OCI-LY1 (cell line): Measurements from ENCODE around the gene CDR2.

Experiments
- H2AFZ ChIP-seq: fragments of 200-600 bp; sonication (generic), shearing (Covaris generic); 2 replicates; pipeline ENCODE4 v1.6.0; 2014; ENCODE audit warnings: antibody characterized with exemption, mild to moderate bottlenecking, low read length
- H3F3A ChIP-seq: fragments of 200-600 bp; sonication (generic), shearing (Covaris generic); 2 replicates; pipeline ENCODE4 v1.6.0; 2014; ENCODE audit warnings: mild to moderate bottlenecking, antibody characterized with exemption, low read length, moderate library complexity; ENCODE audit not compliant: insufficient read depth
- H3K27ac ChIP-seq: fragments of 200-600 bp; sonication (generic); 2 replicates; pipeline ENCODE4 v1.5.1; 2014; ENCODE audit warnings: low read length, mixed run types, mild to moderate bottlenecking, low read depth; ENCODE audit not compliant: poor library complexity, severe bottlenecking
- H3K27me3 ChIP-seq: fragments of 200-600 bp; sonication (generic); 2 replicates; pipeline ENCODE4 v1.6.0; 2014; ENCODE audit warnings: antibody characterized with exemption, mild to moderate bottlenecking, low read length, moderate library complexity; ENCODE audit not compliant: insufficient read depth
- H3K36me3 ChIP-seq: fragments of 200-600 bp; sonication (generic); 2 replicates; pipeline ENCODE4 v1.6.1; 2014; ENCODE audit warnings: mild to moderate bottlenecking, antibody characterized with exemption, low read length, moderate library complexity, mixed read lengths; ENCODE audit not compliant: insufficient read depth
- H3K4me1 ChIP-seq: fragments of 200-600 bp; sonication (generic); 2 replicates; pipeline ENCODE4 v1.5.1; 2014; ENCODE audit warnings: mild to moderate bottlenecking, low read length, moderate library complexity; ENCODE audit not compliant: insufficient read depth, severe bottlenecking
- H3K4me2 ChIP-seq: fragments of 200-600 bp; sonication (generic), shearing (Covaris generic); 2 replicates; pipeline ENCODE4 v1.6.1; 2014; ENCODE audit warnings: low read length
- H3K4me3 ChIP-seq: fragments of 200-600 bp; sonication (generic); 2 replicates; pipeline ENCODE4 v1.5.1; 2014; ENCODE audit warnings: low read length, low read depth, mild to moderate bottlenecking, mixed read lengths; ENCODE audit not compliant: poor library complexity, severe bottlenecking
- H3K79me2 ChIP-seq: fragments of 200-600 bp; shearing (Covaris generic); 2 replicates; pipeline ENCODE4 v1.6.1; 2016; ENCODE audit warnings: mixed run types, low read length, mixed read lengths; ENCODE audit not compliant: insufficient read depth
- H3K9ac ChIP-seq: fragments of 200-600 bp; sonication (generic), shearing (Covaris generic); 2 replicates; pipeline ENCODE4 v1.6.1; 2014; ENCODE audit warnings: mild to moderate bottlenecking, low read length, mixed read lengths
- H3K9me2 ChIP-seq: fragments of 200-600 bp; sonication (generic), shearing (Covaris generic); 2 replicates; pipeline ENCODE4 v1.6.1; 2014; ENCODE audit warnings: low read depth, mild to moderate bottlenecking, low read length, mixed read lengths
- H3K9me3 ChIP-seq: fragments of 200-600 bp; shearing (Covaris generic); 2 replicates; pipeline ENCODE4 v1.6.1; 2014; ENCODE audit warnings: low read length, mixed read lengths
- H4K20me1 ChIP-seq: fragments of 200-600 bp; sonication (generic), shearing (Covaris generic); 2 replicates; pipeline ENCODE4 v1.6.0; 2016; ENCODE audit warnings: mild to moderate bottlenecking, low read length; ENCODE audit not compliant: insufficient read depth
- EZH2 ChIP-seq: fragments of 200-600 bp; sonication (generic), shearing (Covaris generic); IDR thresholded peaks from 2 replicates; pipeline ENCODE4 v1.8.0; 2017; ENCODE audit warnings: borderline replicate concordance, mixed run types, mild to moderate bottlenecking, antibody characterized with exemption, low read length, moderate library complexity, mixed read lengths
- TF ChIP-seq, protein P1 (sequence below): fragments of 200-600 bp; sonication (generic), shearing (Covaris generic); IDR thresholded peaks from 2 replicates; pipeline ENCODE4 v1.5.1; 2017; ENCODE audit warnings: mild to moderate bottlenecking, antibody characterized with exemption, low read length, moderate library complexity, mixed read lengths

Gene CDR2

DNA sequence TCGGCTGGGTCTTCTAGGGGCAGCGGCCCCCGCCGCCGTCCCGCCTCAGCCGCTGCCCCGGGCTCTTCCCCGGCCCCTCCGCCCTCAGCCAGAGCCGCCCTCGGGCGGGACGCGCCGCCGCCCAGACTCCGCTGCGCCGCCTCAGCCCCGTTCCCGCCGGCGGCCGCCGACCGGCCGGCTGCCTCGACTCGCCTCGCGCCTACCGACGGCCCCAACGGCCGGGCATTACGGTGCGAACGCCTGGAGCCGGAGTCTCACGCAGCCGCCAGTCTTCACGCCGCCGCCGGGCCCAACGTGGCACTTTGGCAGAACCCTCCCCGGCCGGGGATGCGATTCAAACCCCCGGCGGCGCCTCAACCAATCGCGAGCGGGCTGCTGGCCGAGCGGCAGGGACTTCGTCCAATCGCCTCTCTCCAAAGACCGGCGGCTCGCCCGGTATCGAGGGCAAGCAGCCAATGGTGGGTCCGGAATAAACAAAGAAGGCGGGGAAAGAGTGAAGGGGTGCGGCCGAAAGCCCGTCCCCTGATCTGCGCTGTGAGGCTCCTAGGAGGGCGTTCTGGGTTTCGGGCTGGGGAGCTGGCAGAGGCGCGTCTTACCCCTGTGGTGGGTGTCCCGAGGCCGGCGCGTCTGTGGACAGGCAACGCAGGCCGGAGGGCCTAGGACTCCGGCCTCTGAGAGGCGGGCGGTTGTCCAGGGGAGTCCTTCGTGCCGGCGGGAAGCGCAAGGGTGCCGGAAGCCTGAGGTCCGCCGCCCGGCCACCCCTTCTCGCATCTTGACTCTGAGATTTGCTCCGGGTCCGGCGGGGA is at the start of gene CDR2:
Gene CDR2, minus strand, starts transcription at position 309 of the 806 bp plus-strand sequence. CDS start 310 bp downstream, outside the sequence.
- H3K4me3 ChIP-seq = peak within 1 kb of the TSS; percentile 93
- H3F3A ChIP-seq = no peaks in the 10 kb centered on the region
- H3K27me3 ChIP-seq = no peaks in the 10 kb centered on the region
- no peaks in the 10 kb centered on the region for H3K9me2 ChIP-seq
- peaks cover 47% of the 10 kb centered on the region for H3K4me1 ChIP-seq
- TF ChIP-seq EZH2 = no peak
- TF ChIP-seq, protein P1, sequence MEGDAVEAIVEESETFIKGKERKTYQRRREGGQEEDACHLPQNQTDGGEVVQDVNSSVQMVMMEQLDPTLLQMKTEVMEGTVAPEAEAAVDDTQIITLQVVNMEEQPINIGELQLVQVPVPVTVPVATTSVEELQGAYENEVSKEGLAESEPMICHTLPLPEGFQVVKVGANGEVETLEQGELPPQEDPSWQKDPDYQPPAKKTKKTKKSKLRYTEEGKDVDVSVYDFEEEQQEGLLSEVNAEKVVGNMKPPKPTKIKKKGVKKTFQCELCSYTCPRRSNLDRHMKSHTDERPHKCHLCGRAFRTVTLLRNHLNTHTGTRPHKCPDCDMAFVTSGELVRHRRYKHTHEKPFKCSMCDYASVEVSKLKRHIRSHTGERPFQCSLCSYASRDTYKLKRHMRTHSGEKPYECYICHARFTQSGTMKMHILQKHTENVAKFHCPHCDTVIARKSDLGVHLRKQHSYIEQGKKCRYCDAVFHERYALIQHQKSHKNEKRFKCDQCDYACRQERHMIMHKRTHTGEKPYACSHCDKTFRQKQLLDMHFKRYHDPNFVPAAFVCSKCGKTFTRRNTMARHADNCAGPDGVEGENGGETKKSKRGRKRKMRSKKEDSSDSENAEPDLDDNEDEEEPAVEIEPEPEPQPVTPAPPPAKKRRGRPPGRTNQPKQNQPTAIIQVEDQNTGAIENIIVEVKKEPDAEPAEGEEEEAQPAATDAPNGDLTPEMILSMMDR = no peak
- peaks cover 38% of the 10 kb centered on the region for H3K79me2 ChIP-seq
- H3K27ac ChIP-seq = peak within 1 kb of the TSS; percentile 51
- H2AFZ ChIP-seq = 0 out of 2 replicates have a peak within 1 kb of the TSS, but pooled peaks have one; percentile 19
- peaks cover 7% of the 10 kb centered on the region; the same call in 1 of the 2 replicates for H3K36me3 ChIP-seq
- H3K4me2 ChIP-seq = peak within 1 kb of the TSS; percentile 87
- H3K9me3 ChIP-seq = no peaks in the 10 kb centered on the region
- H4K20me1 ChIP-seq = no peaks in the 10 kb centered on the region
- peak within 1 kb of the TSS; percentile 89 for H3K9ac ChIP-seq

DNA sequence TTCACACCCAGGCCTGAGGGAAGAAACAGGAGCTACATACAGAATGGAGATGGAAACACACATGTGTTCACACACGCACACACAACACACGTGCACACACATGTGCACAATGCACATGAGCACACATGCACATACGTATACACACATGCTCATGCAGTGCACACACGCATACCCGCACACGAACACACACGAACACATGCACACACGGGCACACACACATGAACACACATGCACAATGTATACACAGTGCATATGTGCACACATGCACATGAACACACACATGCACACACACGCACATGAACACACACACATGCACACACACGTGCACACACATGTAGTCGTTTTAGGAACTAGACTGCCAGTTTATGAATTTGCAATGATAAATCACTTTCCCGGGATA is 49.3 kb upstream of the CDR2 start:
- no peak overlapping the region for H2AFZ ChIP-seq
- no peak overlapping the region for H3K9ac ChIP-seq
- H3K4me2 ChIP-seq = no peak overlapping the region
- no peaks in the 10 kb centered on the region for H4K20me1 ChIP-seq
- H3K27ac ChIP-seq = no peak overlapping the region
- no peaks in the 10 kb centered on the region for H3K9me3 ChIP-seq
- H3K4me3 ChIP-seq = no peak overlapping the region
- peaks cover 43% of the 10 kb centered on the region for H3K36me3 ChIP-seq
- H3K9me2 ChIP-seq = no peaks in the 10 kb centered on the region
- H3K79me2 ChIP-seq = no peaks in the 10 kb centered on the region
- H3F3A ChIP-seq = no peaks in the 10 kb centered on the region
- H3K27me3 ChIP-seq = no peaks in the 10 kb centered on the region
- TF ChIP-seq, protein P1 = no peak
- TF ChIP-seq EZH2 = no peak
- H3K4me1 ChIP-seq = no peaks in the 10 kb centered on the region

DNA sequence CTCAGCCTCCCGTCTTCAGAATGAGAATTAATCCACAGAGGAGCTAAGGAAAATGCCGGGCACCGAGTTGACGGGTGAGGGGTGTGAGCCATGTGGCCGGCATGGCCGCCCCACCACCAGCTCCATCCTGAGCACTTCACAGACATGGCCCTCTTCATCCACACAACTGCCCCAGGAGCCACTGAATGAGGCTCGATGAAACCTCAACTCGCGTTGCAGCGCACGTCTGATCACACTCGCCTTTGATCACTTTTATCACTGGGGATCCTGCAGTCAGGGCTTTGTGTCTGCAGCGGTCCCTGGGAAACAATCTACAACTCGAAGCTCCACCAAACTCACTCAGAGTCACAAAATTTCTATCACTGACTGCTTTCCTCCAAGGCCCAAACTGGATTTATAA is 46.7 kb upstream of the CDR2 start:
- no peak overlapping the region for H3K9ac ChIP-seq
- H3K9me3 ChIP-seq = no peaks in the 10 kb centered on the region
- H3K4me2 ChIP-seq = no peak overlapping the region
- H3K27me3 ChIP-seq = no peaks in the 10 kb centered on the region
- H3K9me2 ChIP-seq = no peaks in the 10 kb centered on the region
- peaks cover 29% of the 10 kb centered on the region for H3K36me3 ChIP-seq
- no peaks in the 10 kb centered on the region for H3K4me1 ChIP-seq
- no peaks in the 10 kb centered on the region for H3K79me2 ChIP-seq
- H3K27ac ChIP-seq = no peak overlapping the region
- no peak for TF ChIP-seq EZH2
- TF ChIP-seq, protein P1 = no peak
- H3K4me3 ChIP-seq = no peak overlapping the region
- no peaks in the 10 kb centered on the region for H3F3A ChIP-seq
- H4K20me1 ChIP-seq = no peaks in the 10 kb centered on the region
- H2AFZ ChIP-seq = no peak overlapping the region
